ENCODE measurements around the gene NEMP2. TPM values are rescaled to one million over a fixed set of nuclear protein-coding genes. Genes with fewer than 3 reads are reported as not detected.

Gene NEMP2
- total RNA-seq, 1 experiment from 2014 or later = 12.0 TPM

- H3K4me1 ChIP-seq (ENCODE audit: control insufficient read depth, insufficient read depth, low read length) = peaks cover 11% of the 10 kb centered on the region
- no peak; the same call in 1 of the 2 replicates for ATAC-seq
- no peaks in the 10 kb centered on the region; the same call in 1 of the 2 replicates for H3K9me3 ChIP-seq (ENCODE audit: control insufficient read depth, insufficient read depth, low read depth, low read length)
- no peaks in the 10 kb centered on the region for H3K36me3 ChIP-seq (ENCODE audit: control insufficient read depth, insufficient read depth, low read length)
- intact Hi-C loops (cut with micrococcal nuclease; ENCODE audit: unreplicated experiment) (loop anchor here (10.0 kb wide), 1 partner anchor 111 kb away; the partner anchor contains the start of gene NAB1), in situ Hi-C loops (cut with HindIII; ENCODE audit: low pct_unique_long_range_greater_than_20kb, low sequenced_read_pairs) (no loop called here)
- H3K27ac ChIP-seq (ENCODE audit: low read length) = peak overlapping the region; percentile 99
- no peaks in the 10 kb centered on the region for H3K27me3 ChIP-seq (ENCODE audit: control insufficient read depth, insufficient read depth, low read length)
- TF ChIP-seq CTCF (IDR thresholded peaks at IDR 0.05) = no peak
- POLR2A ChIA-PET = interaction anchor here (0.5 kb wide), 1 partner anchor 104 kb away, joined by 3 read pairs; no protein-coding TSS in a partner anchor
- DNase-seq (ENCODE audit: low read depth, low spot score) = no peak
- BruUV-seq (replicated peaks) = no TSS peak
- CTCF ChIA-PET = no interaction called here
- peak overlapping the region; percentile 74 to 84 for H3K4me3 ChIP-seq (ENCODE audit: low read depth in 2 of 2, low read length in 2 of 2)
Observed at GRCh38 chr2:190533968-190534309, 583 bp downstream of the NEMP2 start.

- intact Hi-C loops (cut with micrococcal nuclease; ENCODE audit: unreplicated experiment) = loop anchor here (10.0 kb wide), 1 partner anchor 111 kb away; the partner anchor contains the start of gene NAB1
- no peaks in the 10 kb centered on the region for H3K36me3 ChIP-seq (ENCODE audit: control insufficient read depth, insufficient read depth, low read length)
- CTCF ChIA-PET = no interaction called here
- POLR2A ChIA-PET = interaction anchor here (0.5 kb wide), 1 partner anchor 131 kb away, joined by 6 read pairs; no protein-coding TSS in a partner anchor
- TF ChIP-seq POLR2AphosphoS5 (IDR thresholded peaks at IDR 0.05; ENCODE audit: low read depth, low read length) = no peak
- H3K9me3 ChIP-seq (ENCODE audit: control insufficient read depth, insufficient read depth, low read depth, low read length) = no peaks in the 10 kb centered on the region
- DNase-seq (ENCODE audit: low read depth, low spot score) (no peak), ATAC-seq (0 out of 2 replicates have a peak, but pooled peaks have one; percentile 20)
- peak overlapping the region; percentile 74 to 84 for H3K4me3 ChIP-seq (ENCODE audit: low read depth in 2 of 2, low read length in 2 of 2)
- in situ Hi-C loops (cut with HindIII; ENCODE audit: low pct_unique_long_range_greater_than_20kb, low sequenced_read_pairs) = no loop called here
- peak overlapping the region; percentile 99 for H3K27ac ChIP-seq (ENCODE audit: low read length)
- peaks cover 11% of the 10 kb centered on the region for H3K4me1 ChIP-seq (ENCODE audit: control insufficient read depth, insufficient read depth, low read length)
- no peaks in the 10 kb centered on the region for H3K27me3 ChIP-seq (ENCODE audit: control insufficient read depth, insufficient read depth, low read length)
- TSS peak; percentile 79 for BruUV-seq (replicated peaks)
Observed at GRCh38 chr2:190533175-190533967, 1.2 kb downstream of the NEMP2 start.

DNA sequence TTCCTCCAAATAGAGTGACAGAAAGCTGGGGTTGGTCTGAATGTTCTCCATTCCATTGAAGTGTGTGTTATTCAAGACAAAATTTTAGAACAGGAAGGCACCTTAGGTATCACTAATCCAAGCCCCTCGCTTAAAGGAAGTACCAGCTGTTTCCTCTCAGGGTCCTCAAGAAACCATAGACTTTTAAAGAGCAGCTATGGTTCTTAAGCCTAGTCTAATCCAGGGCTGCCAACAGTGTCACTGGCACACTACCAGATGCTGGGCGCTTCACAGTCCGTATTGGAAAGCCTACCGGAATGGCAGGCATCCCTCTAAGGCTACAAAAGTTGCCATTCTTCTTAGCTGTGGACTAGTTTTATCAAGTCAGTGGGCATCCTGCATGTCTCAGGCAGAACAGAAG, 1.9 kb downstream of the NEMP2 start:
- intact Hi-C loops (cut with micrococcal nuclease; ENCODE audit: unreplicated experiment) = loop anchor here (10.0 kb wide), 1 partner anchor 112 kb away; the partner anchor contains the start of gene NAB1
- TF ChIP-seq REST (IDR thresholded peaks at IDR 0.05; ENCODE audit: insufficient read depth in 1 of 2, low read depth in 2 of 2, low read length in 1 of 2) (no peak), CTCF (IDR thresholded peaks at IDR 0.05) (no peak), POLR2AphosphoS5 (IDR thresholded peaks at IDR 0.05; ENCODE audit: low read depth, low read length) (no peak), SIN3A (IDR thresholded peaks at IDR 0.05; ENCODE audit: borderline replicate concordance, insufficient read depth, low read depth, low read length) (no peak), TCF7L2 (IDR thresholded peaks at IDR 0.05; ENCODE audit: low read depth, low read length) (no peak)
- CTCF ChIA-PET = no interaction called here

More for the DNA sequence above, 1.9 kb downstream of the NEMP2 start:
- Histone ChIP-seq H3K36me3 (ENCODE audit: control insufficient read depth, insufficient read depth, low read length) (no peaks in the 10 kb centered on the region), H3K4me1 (ENCODE audit: control insufficient read depth, insufficient read depth, low read length) (peaks cover 11% of the 10 kb centered on the region), H3K27me3 (ENCODE audit: control insufficient read depth, insufficient read depth, low read length) (no peaks in the 10 kb centered on the region), H3K9me3 (ENCODE audit: control insufficient read depth, insufficient read depth, low read depth, low read length) (no peaks in the 10 kb centered on the region), H3K27ac (ENCODE audit: low read length) (peak overlapping the region; percentile 99; the same call in 1 of the 2 replicates), H3K4me3 (ENCODE audit: low read depth in 2 of 2, low read length in 2 of 2) (no peak overlapping the region)
- POLR2A ChIA-PET = no interaction called here
- DNase-seq (ENCODE audit: low read depth, low spot score) = no peak
- no peak for ATAC-seq
- in situ Hi-C loops (cut with HindIII; ENCODE audit: low pct_unique_long_range_greater_than_20kb, low sequenced_read_pairs) = no loop called here
- no TSS peak for BruUV-seq (replicated peaks)

Measured in Panc1 (cell line).